Left renal cortex interstitium (tissue), 4 donors: ENCODE measurements around the gene SLAMF7. TPM values are rescaled to one million over a fixed set of nuclear protein-coding genes. Genes with fewer than 3 reads are reported as not detected.

Experiments used
- DNase-seq, 4 donors: peaks; one replicate each; pipeline ENCODE4 v3.0.0-alpha.2; 2013; ENCODE audit warnings: low read depth in 4 of 4, low spot score in 2 of 4, missing footprints in 1 of 4
- polyA plus RNA-seq, 4 donors: library from polyadenylated mRNA; unstranded; fragments of 120-200 nt; gene quantifications; one replicate each; pipeline ENCODE4 v1.2.1, GENCODE V29; 2013; ENCODE audit not compliant: insufficient read length in 4 of 4

The SLAMF7 gene
- polyA plus RNA-seq, 4 donors, result 0.32 to 0.55 (median 0.41) TPM

DNA sequence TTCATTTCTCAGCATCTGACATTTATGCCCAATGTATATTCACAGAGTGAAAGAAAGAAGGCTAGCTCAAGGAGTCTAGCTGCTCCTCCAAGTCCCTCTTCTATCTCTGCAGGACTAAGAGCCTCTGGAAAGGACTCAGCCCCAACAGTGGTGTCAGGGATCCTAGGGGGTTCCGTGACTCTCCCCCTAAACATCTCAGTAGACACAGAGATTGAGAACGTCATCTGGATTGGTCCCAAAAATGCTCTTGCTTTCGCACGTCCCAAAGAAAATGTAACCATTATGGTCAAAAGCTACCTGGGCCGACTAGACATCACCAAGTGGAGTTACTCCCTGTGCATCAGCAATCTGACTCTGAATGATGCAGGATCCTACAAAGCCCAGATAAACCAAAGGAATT is 60.6 kb downstream of the SLAMF7 start:
- DNase-seq, result no peak

DNA sequence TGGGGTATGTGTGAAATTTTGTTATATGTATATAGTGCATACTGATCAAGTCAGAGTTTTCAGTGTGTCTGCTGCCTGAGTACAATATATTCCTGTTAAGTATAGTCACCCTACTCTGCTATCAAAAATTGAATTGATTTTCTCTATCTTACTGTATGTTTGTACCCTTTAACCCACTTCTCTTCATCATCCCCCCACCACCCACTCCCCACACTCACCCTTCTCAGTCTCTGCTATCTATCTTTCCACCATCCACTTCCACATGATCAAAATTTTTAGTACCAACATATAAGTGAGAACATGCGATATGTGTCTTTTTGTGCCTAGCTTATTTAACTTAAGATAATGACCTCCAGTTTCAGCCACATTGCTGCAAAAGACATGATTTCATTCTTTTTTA is 61.1 kb downstream of the SLAMF7 start:
- no peak for DNase-seq

DNA sequence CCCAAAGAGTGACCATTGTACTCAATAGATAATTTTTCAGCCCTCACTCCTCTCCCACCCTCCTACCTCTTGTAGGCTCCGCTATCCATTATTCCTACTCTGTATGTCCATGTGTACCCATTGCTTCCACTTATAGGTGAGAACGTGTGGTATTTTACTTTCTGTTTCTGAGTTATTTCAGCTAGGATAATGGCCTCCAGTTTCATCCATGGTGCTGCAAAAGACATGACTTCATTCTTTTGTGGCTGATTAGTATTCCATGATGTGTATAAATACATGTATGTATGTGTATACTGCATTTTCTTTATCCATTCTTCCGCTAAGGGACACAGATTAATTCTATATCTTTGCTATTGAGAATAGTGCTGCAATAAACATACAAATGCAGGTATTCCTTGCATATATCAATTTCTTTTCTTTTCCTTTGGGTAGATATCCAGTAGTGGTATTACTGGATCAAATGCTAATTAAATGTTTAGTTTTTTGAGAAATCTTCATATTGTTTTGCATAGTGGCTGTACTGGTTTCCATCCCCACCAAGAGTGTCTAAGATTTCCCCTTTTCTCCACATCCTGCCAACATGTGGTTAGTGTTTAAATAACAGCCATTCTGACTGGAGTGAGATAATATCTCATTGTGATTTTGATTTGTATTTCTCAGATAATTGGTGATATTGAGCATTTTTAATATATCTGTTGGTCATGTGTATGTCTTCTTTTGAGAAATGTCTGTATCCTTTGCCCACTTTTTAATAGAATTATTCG is 61.8 kb downstream of the SLAMF7 start:
- DNase-seq, result no peak

GRCh38 chr1:160801836-160802580 is 63.0 kb downstream of the SLAMF7 start:
- DNase-seq, result no peak

Other genes with a start within 250 kb of the SLAMF7 start
- gene SLAMF6, start 216.0 kb upstream of the SLAMF7 start, polyA plus RNA-seq, result under 1 TPM in 3 of 4 donors, not detected in 1; 0.10 to 0.17 (median 0.13) TPM
- gene CD84, start 159.8 kb upstream of the SLAMF7 start, polyA plus RNA-seq, result 1 to 10 TPM in 2 of 4 donors, under 1 TPM in 2; 0.71 to 1.5 (median 1.2) TPM
- gene SLAMF1, start 92.2 kb upstream of the SLAMF7 start, polyA plus RNA-seq, result under 1 TPM in 3 of 4 donors, not detected in 1; 0.05 to 0.16 (median 0.10) TPM
- 1 to 10 TPM in 3 of 4 donors, under 1 TPM in 1; 0.66 to 2.6 (median 1.5) TPM for gene CD48, start 27.4 kb upstream of the SLAMF7 start, polyA plus RNA-seq
- gene LY9, start 56.9 kb downstream of the SLAMF7 start, polyA plus RNA-seq, result under 1 TPM; 0.09 to 0.30 (median 0.13) TPM
- gene CD244, start 123.6 kb downstream of the SLAMF7 start, polyA plus RNA-seq, result under 1 TPM; 0.11 to 0.44 (median 0.25) TPM
- 1 to 10 TPM; 1.3 to 5.3 (median 2.1) TPM for gene ITLN1, start 145.9 kb downstream of the SLAMF7 start, polyA plus RNA-seq
- not detected for gene ITLN2, start 215.6 kb downstream of the SLAMF7 start, polyA plus RNA-seq